MCF 10A (cell line): ENCODE results near the gene OAS2. TPM values are rescaled to one million over a fixed set of nuclear protein-coding genes. Genes with fewer than 3 reads are reported as not detected.

Experiments
- BruUV-seq: library from RNA; stranded (reverse); fragments of 400-500 nt; replicated peaks from 2 replicates; lab custom pipeline; 2021; lab: Mats Ljungman, UMichigan
- CTCF ChIA-PET: fragments of 300-600 bp; sonication (Branson Sonifier 250); formaldehyde crosslinking; extraction: SDS; loops from one replicate; lab custom pipeline; 2021; ENCODE audit warnings: antibody characterized with exemption, inconsistent platforms; lab: Yijun Ruan, JAX
- POLR2A ChIA-PET: fragments of 300-600, 350-650 bp; sonication (Branson Sonifier 250); formaldehyde crosslinking; extraction: SDS; loops from one replicate; lab custom pipeline; 2020; ENCODE audit warnings: antibody characterized with exemption, inconsistent platforms; lab: Yijun Ruan, JAX
- DNase-seq: peaks from one replicate; pipeline ENCODE4 v3.0.0-alpha.2; 2018; ENCODE audit not compliant: unreplicated experiment
- H3K27ac Mint-ChIP-seq: one replicate; pipeline ENCODE4 v1.8.0; 2022; ENCODE audit warnings: mild to moderate bottlenecking, low read depth, mixed read lengths; ENCODE audit not compliant: unreplicated experiment
- H3K27me3 Mint-ChIP-seq: one replicate; pipeline ENCODE4 v1.8.0; 2022; ENCODE audit warnings: mixed read lengths; ENCODE audit not compliant: insufficient read depth, unreplicated experiment
- H3K36me3 Mint-ChIP-seq: one replicate; pipeline ENCODE4 v1.8.0; 2022; ENCODE audit warnings: mild to moderate bottlenecking, moderate library complexity, mixed read lengths; ENCODE audit not compliant: insufficient read depth, unreplicated experiment
- H3K4me1 Mint-ChIP-seq: one replicate; pipeline ENCODE4 v1.8.0; 2022; ENCODE audit warnings: mixed read lengths; ENCODE audit not compliant: insufficient read depth, unreplicated experiment
- H3K4me3 Mint-ChIP-seq: one replicate; pipeline ENCODE4 v1.8.0; 2022; ENCODE audit warnings: mild to moderate bottlenecking, moderate library complexity, mixed read lengths; ENCODE audit not compliant: unreplicated experiment
- H3K9me3 Mint-ChIP-seq: one replicate; pipeline ENCODE4 v1.8.0; 2022; ENCODE audit warnings: mixed read lengths; ENCODE audit not compliant: unreplicated experiment
- intact Hi-C: fragments of 100-400 bp; cut with micrococcal nuclease; formaldehyde crosslinking; loops from 2 replicates; pipeline ENCODE4 v1.14.1; 2022
- total RNA-seq: library from RNA; stranded (reverse); gene quantifications from 2 replicates; pipeline ENCODE4 v1.2.3, GENCODE V29; 2022
- TF ChIP-seq, protein P1 (sequence below): fragments of 200-600 bp; IDR thresholded peaks from one replicate; pipeline ENCODE4 v1.8.0; 2022; ENCODE audit warnings: antibody characterized with exemption, mild to moderate bottlenecking; ENCODE audit not compliant: unreplicated experiment

OAS2 gene
- total RNA-seq, 1 experiment from 2014 or later = 0.33 TPM

GRCh38 chr12:112977641-112978040, 678 bp upstream of the OAS2 start:
- ChIA-PET POLR2A (no interaction called here), CTCF (interaction anchor here (0.6 to 2.2 kb wide), 5 partner anchors 14 to 106 kb away, joined by 3 to 9 read pairs (median 7); no protein-coding TSS in a partner anchor)
- no peak overlapping the region for H3K27ac Mint-ChIP-seq
- H3K4me3 Mint-ChIP-seq = no peak overlapping the region
- TF ChIP-seq, protein P1, sequence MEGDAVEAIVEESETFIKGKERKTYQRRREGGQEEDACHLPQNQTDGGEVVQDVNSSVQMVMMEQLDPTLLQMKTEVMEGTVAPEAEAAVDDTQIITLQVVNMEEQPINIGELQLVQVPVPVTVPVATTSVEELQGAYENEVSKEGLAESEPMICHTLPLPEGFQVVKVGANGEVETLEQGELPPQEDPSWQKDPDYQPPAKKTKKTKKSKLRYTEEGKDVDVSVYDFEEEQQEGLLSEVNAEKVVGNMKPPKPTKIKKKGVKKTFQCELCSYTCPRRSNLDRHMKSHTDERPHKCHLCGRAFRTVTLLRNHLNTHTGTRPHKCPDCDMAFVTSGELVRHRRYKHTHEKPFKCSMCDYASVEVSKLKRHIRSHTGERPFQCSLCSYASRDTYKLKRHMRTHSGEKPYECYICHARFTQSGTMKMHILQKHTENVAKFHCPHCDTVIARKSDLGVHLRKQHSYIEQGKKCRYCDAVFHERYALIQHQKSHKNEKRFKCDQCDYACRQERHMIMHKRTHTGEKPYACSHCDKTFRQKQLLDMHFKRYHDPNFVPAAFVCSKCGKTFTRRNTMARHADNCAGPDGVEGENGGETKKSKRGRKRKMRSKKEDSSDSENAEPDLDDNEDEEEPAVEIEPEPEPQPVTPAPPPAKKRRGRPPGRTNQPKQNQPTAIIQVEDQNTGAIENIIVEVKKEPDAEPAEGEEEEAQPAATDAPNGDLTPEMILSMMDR = no peak
- no peaks in the 10 kb centered on the region for H3K36me3 Mint-ChIP-seq
- no TSS peak for BruUV-seq
- intact Hi-C loops = no loop called here
- DNase-seq = no peak
- H3K27me3 Mint-ChIP-seq = no peaks in the 10 kb centered on the region
- peaks cover 15% of the 10 kb centered on the region for H3K9me3 Mint-ChIP-seq
- no peaks in the 10 kb centered on the region for H3K4me1 Mint-ChIP-seq

- no TSS peak for BruUV-seq
- TF ChIP-seq, protein P1 = no peak
- Mint-ChIP-seq H3K4me1 (no peaks in the 10 kb centered on the region), H3K27me3 (no peaks in the 10 kb centered on the region), H3K36me3 (no peaks in the 10 kb centered on the region), H3K4me3 (no peak overlapping the region), H3K9me3 (peaks cover 20% of the 10 kb centered on the region), H3K27ac (no peak overlapping the region)
- ChIA-PET CTCF (interaction anchor here (0.5 to 2.2 kb wide), 7 partner anchors 12 to 467 kb away, joined by 3 to 9 read pairs (median 6); no protein-coding TSS in a partner anchor), POLR2A (no interaction called here)
- no peak for DNase-seq
- intact Hi-C loops = no loop called here
Observed at GRCh38 chr12:112979041-112979680, 842 bp downstream of the OAS2 start.

GRCh38 chr12:112980491-112981158, 2.3 kb downstream of the OAS2 start:
- intact Hi-C loops = no loop called here
- BruUV-seq = no TSS peak
- no peak overlapping the region for H3K4me3 Mint-ChIP-seq

More at GRCh38 chr12:112980491-112981158, 2.3 kb downstream of the OAS2 start:
- peaks cover 32% of the 10 kb centered on the region for H3K9me3 Mint-ChIP-seq
- H3K36me3 Mint-ChIP-seq = no peaks in the 10 kb centered on the region
- TF ChIP-seq, protein P1 = no peak
- ChIA-PET CTCF (interaction anchor here (0.8 to 1.3 kb wide), 3 partner anchors 11 to 50 kb away, joined by 3 to 4 read pairs (median 3); no protein-coding TSS in a partner anchor), POLR2A (interaction anchor here (0.7 kb wide), 1 partner anchor 9 kb away, joined by 3 read pairs; no protein-coding TSS in a partner anchor)
- H3K27ac Mint-ChIP-seq = no peak overlapping the region
- H3K4me1 Mint-ChIP-seq = no peaks in the 10 kb centered on the region
- DNase-seq = no peak
- no peaks in the 10 kb centered on the region for H3K27me3 Mint-ChIP-seq
